ENCODE data around the gene OR10AG1.

The OR10AG1 gene

GRCh38 chr11:55920537-55920936 lies 49.2 kb downstream of the OR10AG1 start:
- Histone ChIP-seq H3K4me3 (ENCODE audit: low read depth, low read length) (no peak overlapping the region), H3K36me3 (replicated peaks) (no peaks in the 10 kb centered on the region), H3K27me3 (replicated peaks) (no peaks in the 10 kb centered on the region), H3K27ac (no peak overlapping the region)
- in situ Hi-C loops (cut with HindIII; ENCODE audit: low pct_ligation_motif_present, low sequenced_read_pairs) = no loop called here
- no peak for DNase-seq
- no peak for TF ChIP-seq CTCF (IDR thresholded peaks at IDR 0.05; ENCODE audit: low read depth, low read length, missing control alignments)

Measured in brain microvascular endothelial cell (primary cell).